GM13976 (cell line): ENCODE data around the gene SHB.

Source experiments
- DNase-seq: peaks from one replicate; pipeline ENCODE4 v3.0.0; 2012; ENCODE audit warnings: low spot score
- in situ Hi-C: fragments of 300-500 bp; cut with MboI; formaldehyde crosslinking; loops from one replicate; pipeline ENCODE4 v1.12.0; 2022; ENCODE audit warnings: low sequenced_read_pairs, mixed read lengths, inconsistent platforms; ENCODE audit not compliant: unreplicated experiment
- TF ChIP-seq, protein P1 (sequence below): IDR thresholded peaks from 2 replicates; pipeline ENCODE4 v1.5.1; 2012; ENCODE audit warnings: borderline replicate concordance, mild to moderate bottlenecking; ENCODE audit not compliant: insufficient read depth; ENCODE audit errors: extremely low read depth, missing control alignments, control extremely low read depth

The SHB gene

DNA sequence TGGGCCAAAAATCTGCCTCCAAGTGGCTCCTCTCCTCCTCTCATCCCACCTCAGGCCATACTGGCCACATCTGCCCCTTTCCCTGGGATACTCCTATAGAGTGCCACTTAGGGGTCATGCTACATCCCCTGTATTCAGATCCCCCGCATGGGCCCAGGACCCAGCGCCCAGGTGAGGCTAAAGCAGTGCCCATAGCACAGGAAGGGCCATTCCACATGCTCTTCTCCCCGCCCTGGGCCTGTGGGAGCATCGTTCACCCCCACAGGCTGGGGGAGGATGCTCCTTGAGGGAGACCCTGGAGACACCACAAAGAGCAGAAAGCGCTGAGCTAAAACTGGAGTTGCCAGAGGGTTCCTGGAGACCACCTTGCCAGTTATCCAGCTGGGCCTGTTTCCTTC is 112.6 kb downstream of the SHB start:
- in situ Hi-C loops, result no loop called here
- TF ChIP-seq, protein P1, sequence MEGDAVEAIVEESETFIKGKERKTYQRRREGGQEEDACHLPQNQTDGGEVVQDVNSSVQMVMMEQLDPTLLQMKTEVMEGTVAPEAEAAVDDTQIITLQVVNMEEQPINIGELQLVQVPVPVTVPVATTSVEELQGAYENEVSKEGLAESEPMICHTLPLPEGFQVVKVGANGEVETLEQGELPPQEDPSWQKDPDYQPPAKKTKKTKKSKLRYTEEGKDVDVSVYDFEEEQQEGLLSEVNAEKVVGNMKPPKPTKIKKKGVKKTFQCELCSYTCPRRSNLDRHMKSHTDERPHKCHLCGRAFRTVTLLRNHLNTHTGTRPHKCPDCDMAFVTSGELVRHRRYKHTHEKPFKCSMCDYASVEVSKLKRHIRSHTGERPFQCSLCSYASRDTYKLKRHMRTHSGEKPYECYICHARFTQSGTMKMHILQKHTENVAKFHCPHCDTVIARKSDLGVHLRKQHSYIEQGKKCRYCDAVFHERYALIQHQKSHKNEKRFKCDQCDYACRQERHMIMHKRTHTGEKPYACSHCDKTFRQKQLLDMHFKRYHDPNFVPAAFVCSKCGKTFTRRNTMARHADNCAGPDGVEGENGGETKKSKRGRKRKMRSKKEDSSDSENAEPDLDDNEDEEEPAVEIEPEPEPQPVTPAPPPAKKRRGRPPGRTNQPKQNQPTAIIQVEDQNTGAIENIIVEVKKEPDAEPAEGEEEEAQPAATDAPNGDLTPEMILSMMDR, result no peak
- DNase-seq, result no peak

DNA sequence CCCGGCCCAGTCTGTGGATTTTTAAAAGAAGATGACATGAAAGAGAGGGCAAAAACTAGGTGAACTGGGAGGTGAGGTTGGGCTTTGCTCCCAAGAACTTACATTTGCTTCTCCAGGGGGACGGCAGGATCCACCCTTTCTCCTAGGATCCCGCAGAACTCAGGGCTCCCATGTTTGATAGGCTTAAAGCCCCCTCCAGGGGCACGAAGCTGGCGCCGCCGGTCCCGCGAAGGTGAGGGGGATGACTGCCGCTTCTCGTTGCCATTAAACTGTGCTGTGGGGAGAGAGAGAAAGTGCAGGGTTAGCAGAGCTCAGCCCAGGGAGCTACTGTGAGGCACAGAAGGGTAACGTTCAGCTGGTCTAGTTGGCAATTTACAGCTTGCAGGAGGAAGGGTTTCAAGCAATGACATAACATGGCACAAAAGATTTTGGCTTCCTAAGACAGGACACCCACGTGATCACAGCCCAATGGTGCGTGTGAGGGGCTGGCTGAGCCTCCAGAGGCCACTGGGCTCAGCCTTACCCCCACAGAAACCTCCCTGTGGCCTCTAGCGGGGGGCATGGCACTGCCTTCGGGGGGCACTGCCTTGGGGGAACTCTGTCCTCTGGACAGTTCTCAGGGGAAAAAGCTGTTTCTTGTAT is 113.1 kb downstream of the SHB start:
- TF ChIP-seq, protein P1, result no peak
- in situ Hi-C loops, result no loop called here
- DNase-seq, result no peak

- TF ChIP-seq, protein P1, result no peak
- in situ Hi-C loops, result no loop called here
- DNase-seq, result peak; percentile 66
These were observed 114.4 kb downstream of the SHB start for GRCh38 chr9:37954581-37954981.

GRCh38 chr9:37953775-37954437 is 115.1 kb downstream of the SHB start:
- peak; percentile 77 for DNase-seq
- in situ Hi-C loops, result no loop called here
- TF ChIP-seq, protein P1, result no peak

GRCh38 chr9:37953206-37953774 is 115.7 kb downstream of the SHB start:
- in situ Hi-C loops, result no loop called here
- peak; percentile 72 for DNase-seq
- TF ChIP-seq, protein P1, result no peak

DNA sequence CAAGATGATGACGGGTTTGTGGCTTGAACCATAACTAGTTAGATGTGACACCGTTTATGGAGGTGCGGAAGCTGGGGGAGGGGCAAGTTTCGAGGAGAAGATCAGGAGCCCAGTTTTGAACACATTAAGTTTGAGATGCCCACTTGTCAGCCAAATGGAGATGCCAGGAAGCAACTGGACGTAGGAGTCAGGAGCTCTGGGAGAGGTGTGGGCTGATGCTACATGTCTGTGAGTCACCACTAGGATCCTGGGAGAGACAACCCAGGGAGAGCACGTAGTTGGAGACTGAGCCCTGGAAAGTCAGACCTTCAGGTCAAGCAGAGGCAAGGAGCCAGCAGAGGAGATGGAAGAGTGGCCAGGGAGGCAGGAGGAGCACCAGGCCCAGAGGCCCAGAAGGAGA is 116.3 kb downstream of the SHB start:
- in situ Hi-C loops, result no loop called here
- TF ChIP-seq, protein P1, result no peak
- no peak for DNase-seq
